ENCODE measurements around the gene ZSCAN5C.

Gene ZSCAN5C

DNA sequence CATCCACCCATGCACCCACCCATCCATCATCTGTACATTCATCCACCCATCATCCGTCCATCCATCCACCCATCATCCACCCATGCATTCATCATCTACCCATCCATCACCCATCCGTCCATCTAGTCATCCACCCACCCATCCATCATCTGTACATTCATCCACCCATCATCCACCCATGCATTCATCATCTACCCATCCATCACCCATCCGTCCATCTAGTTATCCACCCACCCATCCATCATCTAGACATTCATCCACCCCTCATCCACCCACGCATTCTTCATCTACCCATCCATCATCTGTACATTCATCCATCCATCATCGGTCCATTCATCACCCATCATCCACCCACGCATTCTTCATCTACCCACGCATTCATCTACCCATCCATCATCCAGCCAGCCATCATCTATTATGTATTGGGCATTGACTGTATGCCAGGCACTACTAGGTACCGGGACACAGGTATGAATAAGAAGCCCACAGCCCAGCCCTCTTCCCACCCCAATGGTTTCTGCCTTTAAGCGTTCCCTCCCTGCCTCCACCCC is 43.0 kb upstream of the ZSCAN5C start:
- POLR2A ChIA-PET: no interaction called here
- Histone ChIP-seq H3K4me1 (ENCODE audit: control extremely low read depth in 1 of 4, control insufficient read depth in 4 of 4, insufficient read depth in 4 of 4, low read length in 3 of 4) (peaks cover 0 to 27% (median 26%) of the 10 kb centered on the region in 4 experiments), H3K27ac (ENCODE audit: insufficient read depth in 1 of 2, low read depth in 1 of 2, low read length in 2 of 2, poor library complexity in 1 of 2, severe bottlenecking in 2 of 2) (no peak overlapping the region), H3K4me3 (ENCODE audit: control insufficient read depth in 1 of 7, extremely low read depth in 1 of 7, insufficient read depth in 4 of 7, low read depth in 2 of 7, low read length in 6 of 7) (no peak overlapping the region), H3K36me3 (ENCODE audit: control insufficient read depth in 4 of 4, insufficient read depth in 4 of 4, low read length in 3 of 4) (peaks cover 2 to 59% (median 38%) of the 10 kb centered on the region in 4 experiments), H3K9me3 (ENCODE audit: control extremely low read depth in 1 of 5, control insufficient read depth in 4 of 5, insufficient read depth in 2 of 5, low read depth in 1 of 5, low read length in 4 of 5) (no peaks in the 10 kb centered on the region), H3K27me3 (replicated peaks in 2 of 5; ENCODE audit: control insufficient read depth in 4 of 5, insufficient read depth in 5 of 5, low read length in 4 of 5) (no peaks in the 10 kb centered on the region)
- 97% methylated on average over 9 of the region's 9 CpGs for WGBS (ENCODE audit: insufficient coverage)
- CTCF ChIA-PET: interaction anchor here (2.0 kb wide), 1 partner anchor 93 kb away, joined by 10 read pairs; no protein-coding TSS in a partner anchor
- DNase-seq: no peak

DNA sequence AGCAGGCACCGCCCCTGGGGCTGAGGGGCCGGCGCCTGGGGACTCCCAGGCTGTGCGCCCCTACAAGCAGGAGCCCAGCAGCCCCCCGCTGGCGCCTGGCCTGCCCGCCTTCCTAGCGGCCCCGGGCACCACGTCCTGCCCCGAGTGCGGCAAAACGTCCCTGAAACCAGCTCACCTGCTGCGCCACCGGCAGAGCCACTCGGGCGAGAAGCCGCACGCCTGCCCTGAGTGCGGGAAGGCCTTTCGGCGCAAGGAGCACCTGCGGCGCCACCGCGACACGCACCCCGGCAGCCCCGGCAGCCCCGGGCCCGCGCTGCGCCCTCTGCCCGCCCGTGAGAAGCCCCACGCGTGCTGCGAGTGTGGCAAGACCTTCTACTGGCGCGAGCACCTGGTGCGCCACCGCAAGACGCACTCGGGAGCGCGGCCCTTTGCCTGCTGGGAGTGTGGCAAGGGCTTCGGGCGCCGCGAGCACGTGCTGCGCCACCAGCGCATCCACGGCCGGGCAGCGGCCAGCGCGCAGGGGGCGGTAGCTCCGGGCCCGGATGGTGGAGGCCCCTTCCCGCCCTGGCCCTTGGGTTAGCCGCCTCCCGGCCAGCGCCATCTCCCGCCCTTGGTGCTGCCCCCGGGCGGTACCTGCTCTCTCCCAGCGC is 42.3 kb upstream of the ZSCAN5C start:
- CTCF ChIA-PET: interaction anchor here (1.1 to 1.6 kb wide), 2 partner anchors 8 to 17 kb away, joined by 4 to 5 read pairs; no protein-coding TSS in a partner anchor
- WGBS (ENCODE audit: insufficient coverage): 97% methylated on average over 68 of the region's 69 CpGs
- no peak overlapping the region for H3K27ac ChIP-seq (ENCODE audit: insufficient read depth in 1 of 2, low read depth in 1 of 2, low read length in 2 of 2, poor library complexity in 1 of 2, severe bottlenecking in 2 of 2)
- DNase-seq: no peak
- H3K4me3 ChIP-seq (ENCODE audit: control insufficient read depth in 1 of 7, extremely low read depth in 1 of 7, insufficient read depth in 4 of 7, low read depth in 2 of 7, low read length in 6 of 7): no peak overlapping the region
- no peaks in the 10 kb centered on the region for H3K27me3 ChIP-seq (replicated peaks in 2 of 5; ENCODE audit: control insufficient read depth in 4 of 5, insufficient read depth in 5 of 5, low read length in 4 of 5)
- peaks cover 2 to 56% (median 36%) of the 10 kb centered on the region in 4 experiments for H3K36me3 ChIP-seq (ENCODE audit: control insufficient read depth in 4 of 4, insufficient read depth in 4 of 4, low read length in 3 of 4)
- no peaks in the 10 kb centered on the region for H3K9me3 ChIP-seq (ENCODE audit: control extremely low read depth in 1 of 5, control insufficient read depth in 4 of 5, insufficient read depth in 2 of 5, low read depth in 1 of 5, low read length in 4 of 5)
- POLR2A ChIA-PET: interaction anchor here (1.4 kb wide), 1 partner anchor 39 kb away, joined by 3 read pairs; the partner anchor contains the start of gene ZNF787
- H3K4me1 ChIP-seq (ENCODE audit: control extremely low read depth in 1 of 4, control insufficient read depth in 4 of 4, insufficient read depth in 4 of 4, low read length in 3 of 4): peaks cover 0 to 33% (median 32%) of the 10 kb centered on the region in 4 experiments

DNA sequence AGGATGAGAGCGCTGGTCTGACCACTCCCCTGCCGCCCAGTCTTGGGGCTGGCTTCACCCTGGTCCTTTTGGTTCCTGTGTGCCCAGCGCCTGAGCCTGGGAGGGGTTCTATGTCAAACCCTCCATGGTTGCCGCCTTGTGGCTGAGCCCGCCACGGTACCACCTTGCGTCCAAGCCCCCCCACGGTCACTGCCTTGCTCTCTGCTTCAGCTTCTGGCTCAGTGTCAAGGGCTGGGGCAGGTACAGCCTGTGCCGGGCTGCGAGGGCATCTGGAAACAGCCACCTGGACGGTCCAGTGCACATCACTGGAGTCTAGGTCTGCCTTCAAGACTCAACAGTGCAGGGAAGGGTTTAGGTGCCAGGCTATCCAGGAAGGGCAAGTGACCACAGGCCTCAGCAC is 40.5 kb upstream of the ZSCAN5C start:
- ChIA-PET CTCF (interaction anchor here (1.1 to 1.6 kb wide), 6 partner anchors 10 to 95 kb away, joined by 3 to 5 read pairs (median 3); no protein-coding TSS in a partner anchor), POLR2A (interaction anchor here (1.4 kb wide), 1 partner anchor 40 kb away, joined by 3 read pairs; the partner anchor contains the start of gene ZNF787)
- Histone ChIP-seq H3K27me3 (replicated peaks in 2 of 5; ENCODE audit: control insufficient read depth in 4 of 5, insufficient read depth in 5 of 5, low read length in 4 of 5) (no peaks in the 10 kb centered on the region), H3K9me3 (ENCODE audit: control extremely low read depth in 1 of 5, control insufficient read depth in 4 of 5, insufficient read depth in 2 of 5, low read depth in 1 of 5, low read length in 4 of 5) (no peaks in the 10 kb centered on the region), H3K36me3 (ENCODE audit: control insufficient read depth in 4 of 4, insufficient read depth in 4 of 4, low read length in 3 of 4) (peaks cover 0 to 40% (median 26%) of the 10 kb centered on the region in 4 experiments), H3K27ac (ENCODE audit: insufficient read depth in 1 of 2, low read depth in 1 of 2, low read length in 2 of 2, poor library complexity in 1 of 2, severe bottlenecking in 2 of 2) (no peak overlapping the region), H3K4me1 (ENCODE audit: control extremely low read depth in 1 of 4, control insufficient read depth in 4 of 4, insufficient read depth in 4 of 4, low read length in 3 of 4) (peaks cover 0 to 33% (median 32%) of the 10 kb centered on the region in 4 experiments), H3K4me3 (ENCODE audit: control insufficient read depth in 1 of 7, extremely low read depth in 1 of 7, insufficient read depth in 4 of 7, low read depth in 2 of 7, low read length in 6 of 7) (no peak overlapping the region)
- WGBS (ENCODE audit: insufficient coverage): 97% methylated on average over 10 of the region's 11 CpGs
- no peak for DNase-seq

DNA sequence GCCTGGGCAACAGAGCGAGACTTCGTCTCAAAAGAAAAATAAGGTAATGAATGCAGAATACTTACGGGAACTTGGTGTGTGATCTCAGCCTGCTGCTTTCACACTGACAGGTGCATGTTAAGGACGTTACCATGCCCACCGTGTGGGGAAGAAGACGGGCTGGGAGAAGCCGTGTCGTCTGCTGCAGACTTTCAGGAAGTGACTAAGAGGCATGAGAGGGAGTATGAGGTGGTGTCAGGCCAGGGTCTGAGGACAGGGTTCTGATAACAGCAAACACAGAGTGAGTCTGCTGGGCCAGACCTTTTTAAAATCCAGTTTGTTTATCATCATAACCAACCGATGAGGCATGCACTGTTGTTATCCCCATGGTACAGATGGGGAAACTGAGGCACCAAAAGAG is 39.8 kb upstream of the ZSCAN5C start:
- Histone ChIP-seq H3K27ac (ENCODE audit: insufficient read depth in 1 of 2, low read depth in 1 of 2, low read length in 2 of 2, poor library complexity in 1 of 2, severe bottlenecking in 2 of 2) (no peak overlapping the region), H3K36me3 (ENCODE audit: control insufficient read depth in 4 of 4, insufficient read depth in 4 of 4, low read length in 3 of 4) (peaks cover 0 to 35% (median 21%) of the 10 kb centered on the region in 4 experiments), H3K9me3 (ENCODE audit: control extremely low read depth in 1 of 5, control insufficient read depth in 4 of 5, insufficient read depth in 2 of 5, low read depth in 1 of 5, low read length in 4 of 5) (no peaks in the 10 kb centered on the region), H3K27me3 (replicated peaks in 2 of 5; ENCODE audit: control insufficient read depth in 4 of 5, insufficient read depth in 5 of 5, low read length in 4 of 5) (no peaks in the 10 kb centered on the region), H3K4me3 (ENCODE audit: control insufficient read depth in 1 of 7, extremely low read depth in 1 of 7, insufficient read depth in 4 of 7, low read depth in 2 of 7, low read length in 6 of 7) (peak overlapping the region in 3 of 7 experiments; percentile 11 to 48 (median 14)), H3K4me1 (ENCODE audit: control extremely low read depth in 1 of 4, control insufficient read depth in 4 of 4, insufficient read depth in 4 of 4, low read length in 3 of 4) (peaks cover 0 to 33% (median 32%) of the 10 kb centered on the region in 4 experiments)
- CTCF ChIA-PET: interaction anchor here (1.2 to 1.5 kb wide), 4 partner anchors 20 to 96 kb away, joined by 3 to 4 read pairs (median 3); no protein-coding TSS in a partner anchor
- POLR2A ChIA-PET: no interaction called here
- DNase-seq: peak; percentile 77 to 93 (median 92)
- 29% methylated on average over 9 of the region's 9 CpGs for WGBS (ENCODE audit: insufficient coverage)

DNA sequence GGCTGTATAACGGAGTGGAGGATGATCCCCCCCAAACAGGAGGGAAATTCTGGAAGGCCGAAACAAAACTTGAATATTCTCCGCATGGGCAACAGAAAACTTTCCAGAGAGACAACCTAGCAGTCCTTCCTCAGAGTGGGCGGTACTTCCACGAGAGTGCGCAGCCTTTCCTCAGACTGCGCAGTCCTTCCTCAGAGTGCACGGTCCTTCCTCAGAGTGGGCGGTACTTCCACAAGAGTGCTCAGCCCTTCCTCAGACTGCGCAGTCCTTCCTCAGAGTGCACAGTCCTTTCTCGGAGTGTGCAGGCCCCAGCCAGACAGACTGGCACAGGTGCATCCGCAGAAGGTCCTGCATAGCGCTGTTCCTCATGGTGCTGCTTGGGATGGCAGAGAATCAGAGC is 39.0 kb upstream of the ZSCAN5C start:
- CTCF ChIA-PET: interaction anchor here (1.4 kb wide), 1 partner anchor 87 kb away, joined by 3 read pairs; no protein-coding TSS in a partner anchor
- H3K4me3 ChIP-seq (ENCODE audit: control insufficient read depth in 1 of 7, extremely low read depth in 1 of 7, insufficient read depth in 4 of 7, low read depth in 2 of 7, low read length in 6 of 7): peak overlapping the region in 1 of 7 experiments; percentile 26
- WGBS (ENCODE audit: insufficient coverage): 92% methylated on average over 13 of the region's 13 CpGs
- peaks cover 0 to 33% (median 32%) of the 10 kb centered on the region in 4 experiments for H3K4me1 ChIP-seq (ENCODE audit: control extremely low read depth in 1 of 4, control insufficient read depth in 4 of 4, insufficient read depth in 4 of 4, low read length in 3 of 4)
- peaks cover 0 to 30% (median 19%) of the 10 kb centered on the region in 4 experiments for H3K36me3 ChIP-seq (ENCODE audit: control insufficient read depth in 4 of 4, insufficient read depth in 4 of 4, low read length in 3 of 4)
- POLR2A ChIA-PET: no interaction called here
- DNase-seq: peak in 1 of 3 donors; percentile 20
- no peaks in the 10 kb centered on the region for H3K9me3 ChIP-seq (ENCODE audit: control extremely low read depth in 1 of 5, control insufficient read depth in 4 of 5, insufficient read depth in 2 of 5, low read depth in 1 of 5, low read length in 4 of 5)
- H3K27me3 ChIP-seq (replicated peaks in 2 of 5; ENCODE audit: control insufficient read depth in 4 of 5, insufficient read depth in 5 of 5, low read length in 4 of 5): no peaks in the 10 kb centered on the region
- H3K27ac ChIP-seq (ENCODE audit: insufficient read depth in 1 of 2, low read depth in 1 of 2, low read length in 2 of 2, poor library complexity in 1 of 2, severe bottlenecking in 2 of 2): no peak overlapping the region

DNA sequence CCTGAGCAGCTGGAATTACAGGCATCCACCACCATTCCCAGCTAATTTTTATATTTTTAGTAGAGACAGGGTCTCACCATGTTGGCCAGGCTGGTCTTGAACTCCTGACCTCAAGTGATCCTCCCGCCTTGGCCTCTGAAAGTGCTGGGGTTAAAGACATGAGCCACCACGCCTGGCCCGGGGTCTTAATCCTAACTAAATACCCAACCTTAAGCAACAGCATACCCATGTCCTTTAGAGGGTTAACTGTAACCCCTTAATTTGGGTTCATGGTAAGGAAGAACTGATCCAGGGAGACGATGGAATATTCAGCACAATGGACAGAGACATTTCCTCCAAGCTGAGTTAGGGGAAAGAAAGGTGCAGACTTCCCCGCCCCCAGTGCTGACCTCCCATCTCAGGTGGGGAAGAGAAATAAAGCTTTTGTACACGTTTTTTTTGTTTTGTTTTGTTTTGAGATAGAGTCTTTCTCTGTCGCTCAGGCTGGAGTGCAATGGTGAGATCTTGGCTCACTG is 35.0 kb upstream of the ZSCAN5C start:
- no peak overlapping the region for H3K27ac ChIP-seq (ENCODE audit: insufficient read depth in 1 of 2, low read depth in 1 of 2, low read length in 2 of 2, poor library complexity in 1 of 2, severe bottlenecking in 2 of 2)
- no peak overlapping the region for H3K4me3 ChIP-seq (ENCODE audit: control insufficient read depth in 1 of 7, extremely low read depth in 1 of 7, insufficient read depth in 4 of 7, low read depth in 2 of 7, low read length in 6 of 7)
- no peaks in the 10 kb centered on the region for H3K9me3 ChIP-seq (ENCODE audit: control extremely low read depth in 1 of 5, control insufficient read depth in 4 of 5, insufficient read depth in 2 of 5, low read depth in 1 of 5, low read length in 4 of 5)
- H3K27me3 ChIP-seq (replicated peaks in 2 of 5; ENCODE audit: control insufficient read depth in 4 of 5, insufficient read depth in 5 of 5, low read length in 4 of 5): peaks cover 0 to 2% (median 0%) of the 10 kb centered on the region in 5 experiments
- WGBS (ENCODE audit: insufficient coverage): 53% methylated on average over 4 of the region's 7 CpGs
- CTCF ChIA-PET: interaction anchor here (0.8 to 1.1 kb wide), 2 partner anchors 13 to 54 kb away, joined by 3 read pairs; no protein-coding TSS in a partner anchor
- H3K36me3 ChIP-seq (ENCODE audit: control insufficient read depth in 4 of 4, insufficient read depth in 4 of 4, low read length in 3 of 4): no peaks in the 10 kb centered on the region
- peaks cover 0 to 29% (median 27%) of the 10 kb centered on the region in 4 experiments for H3K4me1 ChIP-seq (ENCODE audit: control extremely low read depth in 1 of 4, control insufficient read depth in 4 of 4, insufficient read depth in 4 of 4, low read length in 3 of 4)
- POLR2A ChIA-PET: no interaction called here
- peak in 2 of 3 donors; percentile 45 to 47 for DNase-seq
